Activated CD4-positive, alpha-beta T cell treated with anti-CD3 and anti-CD28 coated beads, Interleukin-2, amount 50 U/mL, for 4 hours (primary cell): ENCODE results near the gene MCM3AP.

ENCODE experiments used
- DNase-seq, 2 experiments: peaks; one replicate each; pipeline ENCODE4 v3.0.0-alpha.2; 2020

MCM3AP gene

GRCh38 chr21:46215436-46216131, 69.8 kb downstream of the MCM3AP start:
- no peak for DNase-seq

- DNase-seq = no peak
These were observed 70.7 kb downstream of the MCM3AP start for GRCh38 chr21:46214478-46215340.

DNA sequence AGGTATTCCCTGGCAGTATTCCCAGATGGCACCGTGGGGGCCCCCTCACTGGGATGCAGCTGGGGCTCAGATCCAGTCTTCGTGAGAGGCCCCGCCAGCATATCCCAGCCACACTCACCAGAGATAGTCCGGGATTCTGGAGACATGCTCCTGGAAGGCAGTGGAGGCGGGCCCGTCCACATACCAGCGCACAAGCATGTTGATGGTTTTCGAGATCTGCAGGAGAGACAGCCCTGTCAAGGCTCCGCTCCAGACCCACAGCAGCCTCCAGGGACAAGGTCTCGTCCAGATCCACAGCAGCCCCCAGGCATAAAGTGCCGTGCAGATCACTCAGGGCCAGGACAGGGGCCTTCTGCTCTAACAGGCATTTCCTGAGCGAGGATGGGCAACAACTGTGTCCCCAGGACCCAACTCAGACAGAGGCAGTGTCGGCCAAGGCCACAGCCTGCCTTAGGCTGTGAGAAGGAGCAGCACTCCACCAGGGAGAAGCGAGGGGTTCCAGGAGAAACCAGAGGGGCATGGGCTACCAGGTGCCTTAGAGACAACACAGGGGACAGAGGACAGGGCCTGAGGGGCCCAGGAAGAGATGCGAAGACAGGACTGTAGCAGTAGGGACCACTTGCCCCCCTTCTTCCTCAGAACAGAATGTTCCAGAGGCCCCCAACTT, 71.7 kb downstream of the MCM3AP start:
- DNase-seq = no peak

- no peak for DNase-seq
These were observed 72.5 kb downstream of the MCM3AP start for GRCh38 chr21:46212721-46213484.

GRCh38 chr21:46211786-46212720, 73.4 kb downstream of the MCM3AP start:
- DNase-seq = no peak

DNA sequence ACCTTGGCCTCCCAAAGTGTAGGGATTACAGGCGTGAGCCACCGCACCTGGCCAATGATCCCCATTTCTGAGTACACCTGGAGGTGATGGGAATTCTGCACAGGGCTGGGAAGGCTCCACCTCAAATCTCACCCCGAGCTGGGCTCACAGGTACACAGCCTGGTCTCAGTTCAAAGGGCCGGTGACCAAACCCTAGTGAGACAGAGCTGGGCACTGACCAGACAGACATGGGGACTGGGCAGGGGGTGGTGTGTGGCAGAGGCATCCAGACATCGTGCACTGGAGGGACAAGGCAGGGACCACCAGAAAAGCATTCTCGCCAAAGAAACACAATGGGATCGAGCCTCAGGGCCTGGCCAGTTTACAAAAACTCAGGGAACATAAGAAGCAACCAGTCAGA, 74.0 kb downstream of the MCM3AP start:
- no peak for DNase-seq

GRCh38 chr21:46210378-46211136, 74.9 kb downstream of the MCM3AP start:
- DNase-seq = no peak

- no peak for DNase-seq
These were observed 76.4 kb downstream of the MCM3AP start for GRCh38 chr21:46208761-46209721.

- no peak for DNase-seq
These were observed 77.4 kb downstream of the MCM3AP start for GRCh38 chr21:46207920-46208591.

- no peak for DNase-seq
These were observed 78.1 kb downstream of the MCM3AP start for GRCh38 chr21:46207006-46207919.

DNA sequence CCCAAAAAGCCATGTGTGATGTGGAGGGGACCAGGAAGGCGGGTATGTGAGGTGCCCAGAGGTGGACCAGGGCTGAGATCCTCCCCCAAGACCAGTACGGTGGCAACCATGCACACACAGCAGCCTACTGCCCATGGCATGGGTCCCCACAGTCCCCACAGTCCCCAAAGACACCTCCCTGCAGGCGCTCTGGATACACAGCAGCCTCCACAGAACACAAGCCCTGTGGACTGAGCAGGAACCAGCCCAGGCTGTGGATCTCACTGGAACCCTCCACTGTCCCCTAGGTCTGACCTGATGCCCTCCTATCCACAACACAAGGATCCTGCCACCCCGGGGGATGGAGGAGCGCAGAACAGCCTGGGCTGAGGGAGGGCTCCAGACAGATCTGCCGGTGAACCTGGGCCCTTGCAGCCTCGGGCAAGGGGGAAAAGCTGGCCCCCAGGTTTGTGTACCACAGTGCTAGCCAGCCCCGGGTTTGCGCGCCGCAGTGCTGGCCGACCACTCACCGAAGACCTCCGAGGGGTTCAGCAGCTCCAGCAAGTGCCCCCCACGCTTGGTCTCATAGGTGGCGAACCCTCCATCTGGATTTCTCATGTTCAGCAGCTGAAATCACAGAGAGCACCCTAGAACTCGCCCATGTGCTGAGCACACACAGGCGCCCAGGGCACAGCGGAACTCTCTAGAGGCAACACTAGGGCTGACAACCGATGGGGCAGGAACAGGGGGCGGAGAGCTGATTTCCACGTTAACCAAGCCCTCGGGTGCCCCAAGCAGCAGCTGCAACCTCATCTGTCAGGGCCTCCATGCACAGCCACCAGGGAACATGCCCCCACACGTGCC, 79.0 kb downstream of the MCM3AP start:
- no peak for DNase-seq

DNA sequence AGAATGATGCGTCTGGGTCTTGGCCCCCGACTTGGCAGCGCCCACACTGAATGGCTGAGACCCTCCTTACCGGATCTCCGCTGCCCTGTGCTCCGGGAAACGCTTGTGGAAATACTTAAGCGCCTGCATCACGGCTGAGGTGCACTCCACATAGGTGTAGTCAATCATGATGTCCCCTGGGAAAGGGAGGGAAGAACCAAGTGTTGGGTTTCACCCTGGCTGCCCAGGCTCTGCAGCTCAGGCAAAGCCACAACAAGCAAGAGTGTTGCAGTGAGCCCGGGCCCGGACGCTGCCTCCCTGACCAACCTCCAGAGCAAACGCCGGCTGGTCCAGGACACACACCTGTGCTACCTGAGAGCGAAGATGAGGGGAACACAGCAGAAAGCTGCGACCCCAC, 79.6 kb downstream of the MCM3AP start:
- no peak for DNase-seq

GRCh38 chr21:46205166-46205565, 80.2 kb downstream of the MCM3AP start:
- DNase-seq = no peak

- DNase-seq = no peak
These were observed 82.2 kb downstream of the MCM3AP start for GRCh38 chr21:46203203-46203600.

GRCh38 chr21:46202592-46203202, 82.7 kb downstream of the MCM3AP start:
- DNase-seq = no peak
